ENCODE results near the gene SLC9A9. TPM values are rescaled to one million over a fixed set of nuclear protein-coding genes. Genes with fewer than 3 reads are reported as not detected.

Gene SLC9A9
- total RNA-seq, 4 donors from 2014 or later, result 10.1 to 27.2 (median 16.7) TPM

DNA sequence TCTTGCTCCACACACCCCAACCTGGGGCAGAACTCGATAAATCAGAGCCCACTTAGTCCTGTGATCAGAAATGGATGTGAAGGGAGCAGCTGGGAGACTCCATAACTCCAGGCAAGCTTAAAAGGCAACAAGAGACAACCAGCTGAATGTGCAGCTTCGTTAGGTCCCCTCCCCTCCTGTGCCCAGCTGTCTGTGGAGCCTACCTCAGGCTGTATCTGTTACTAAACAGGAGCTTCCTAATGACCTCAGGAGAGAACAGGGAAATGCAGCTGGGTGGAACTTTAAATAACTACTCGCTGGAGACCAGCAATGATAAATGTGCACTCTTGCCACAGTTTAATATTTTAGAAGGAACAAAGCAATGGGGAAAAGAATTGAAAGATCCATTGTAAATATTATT lies 25.9 kb downstream of the SLC9A9 start:
- TF ChIP-seq, protein P1, sequence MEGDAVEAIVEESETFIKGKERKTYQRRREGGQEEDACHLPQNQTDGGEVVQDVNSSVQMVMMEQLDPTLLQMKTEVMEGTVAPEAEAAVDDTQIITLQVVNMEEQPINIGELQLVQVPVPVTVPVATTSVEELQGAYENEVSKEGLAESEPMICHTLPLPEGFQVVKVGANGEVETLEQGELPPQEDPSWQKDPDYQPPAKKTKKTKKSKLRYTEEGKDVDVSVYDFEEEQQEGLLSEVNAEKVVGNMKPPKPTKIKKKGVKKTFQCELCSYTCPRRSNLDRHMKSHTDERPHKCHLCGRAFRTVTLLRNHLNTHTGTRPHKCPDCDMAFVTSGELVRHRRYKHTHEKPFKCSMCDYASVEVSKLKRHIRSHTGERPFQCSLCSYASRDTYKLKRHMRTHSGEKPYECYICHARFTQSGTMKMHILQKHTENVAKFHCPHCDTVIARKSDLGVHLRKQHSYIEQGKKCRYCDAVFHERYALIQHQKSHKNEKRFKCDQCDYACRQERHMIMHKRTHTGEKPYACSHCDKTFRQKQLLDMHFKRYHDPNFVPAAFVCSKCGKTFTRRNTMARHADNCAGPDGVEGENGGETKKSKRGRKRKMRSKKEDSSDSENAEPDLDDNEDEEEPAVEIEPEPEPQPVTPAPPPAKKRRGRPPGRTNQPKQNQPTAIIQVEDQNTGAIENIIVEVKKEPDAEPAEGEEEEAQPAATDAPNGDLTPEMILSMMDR (IDR thresholded peaks at IDR 0.05), result no peak
- no peak for TF ChIP-seq EP300 (IDR thresholded peaks at IDR 0.05)
- TF ChIP-seq POLR2A (IDR thresholded peaks at IDR 0.05), result no peak
- TF ChIP-seq POLR2AphosphoS5 (IDR thresholded peaks at IDR 0.05), result no peak
- no peaks in the 10 kb centered on the region for H3K9me3 ChIP-seq
- ATAC-seq, result peak; percentile 64
- no peak overlapping the region for H3K4me3 ChIP-seq
- no peaks in the 10 kb centered on the region for H3K27me3 ChIP-seq
- no peaks in the 10 kb centered on the region for H3K36me3 ChIP-seq
- peak overlapping the region in 3 of 4 donors; percentile 27 to 51 (median 50) for H3K27ac ChIP-seq
- H3K4me1 ChIP-seq, result peaks cover 0 to 49% (median 4%) of the 10 kb centered on the region in 3 donors
- WGBS, 2 donors (ENCODE audit: low coverage in 1 of 2), result 49% methylated on average over 3 of the region's 3 CpGs; no CpG with 5 or more reads in 1 of the 2 donors

DNA sequence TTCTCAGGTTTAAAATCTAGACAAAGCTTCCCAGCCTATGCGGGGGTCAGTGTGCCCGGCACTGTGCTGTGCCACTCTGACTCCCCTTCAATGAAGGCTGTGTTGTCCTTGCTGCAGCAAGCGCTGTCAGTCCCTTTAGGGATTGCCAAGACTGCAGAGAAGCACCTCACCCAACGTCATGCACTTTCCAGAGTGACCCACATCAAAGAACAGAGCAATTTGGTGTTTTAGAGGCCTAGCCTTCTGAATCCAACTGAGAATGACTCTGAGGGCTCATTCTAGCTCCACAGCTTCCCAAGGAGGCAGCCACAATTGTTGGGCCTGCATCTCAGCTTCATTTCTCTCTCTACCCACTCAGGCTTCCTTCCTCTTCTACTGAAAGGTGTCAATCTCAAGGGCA lies 26.4 kb downstream of the SLC9A9 start:
- Histone ChIP-seq H3K27ac (peak overlapping the region in 2 of 4 donors; percentile 50 to 51), H3K4me1 (peaks cover 0 to 49% (median 4%) of the 10 kb centered on the region in 3 donors), H3K27me3 (no peaks in the 10 kb centered on the region), H3K4me3 (no peak overlapping the region), H3K9me3 (no peaks in the 10 kb centered on the region), H3K36me3 (no peaks in the 10 kb centered on the region)
- TF ChIP-seq, protein P1 (IDR thresholded peaks at IDR 0.05), result no peak
- TF ChIP-seq POLR2AphosphoS5 (IDR thresholded peaks at IDR 0.05) (no peak), POLR2A (IDR thresholded peaks at IDR 0.05) (no peak), EP300 (IDR thresholded peaks at IDR 0.05) (no peak)
- 80% methylated on average over 1 of the region's 4 CpGs; no CpG with 5 or more reads in 1 of the 2 donors for WGBS, 2 donors (ENCODE audit: low coverage in 1 of 2)
- no peak for ATAC-seq

DNA sequence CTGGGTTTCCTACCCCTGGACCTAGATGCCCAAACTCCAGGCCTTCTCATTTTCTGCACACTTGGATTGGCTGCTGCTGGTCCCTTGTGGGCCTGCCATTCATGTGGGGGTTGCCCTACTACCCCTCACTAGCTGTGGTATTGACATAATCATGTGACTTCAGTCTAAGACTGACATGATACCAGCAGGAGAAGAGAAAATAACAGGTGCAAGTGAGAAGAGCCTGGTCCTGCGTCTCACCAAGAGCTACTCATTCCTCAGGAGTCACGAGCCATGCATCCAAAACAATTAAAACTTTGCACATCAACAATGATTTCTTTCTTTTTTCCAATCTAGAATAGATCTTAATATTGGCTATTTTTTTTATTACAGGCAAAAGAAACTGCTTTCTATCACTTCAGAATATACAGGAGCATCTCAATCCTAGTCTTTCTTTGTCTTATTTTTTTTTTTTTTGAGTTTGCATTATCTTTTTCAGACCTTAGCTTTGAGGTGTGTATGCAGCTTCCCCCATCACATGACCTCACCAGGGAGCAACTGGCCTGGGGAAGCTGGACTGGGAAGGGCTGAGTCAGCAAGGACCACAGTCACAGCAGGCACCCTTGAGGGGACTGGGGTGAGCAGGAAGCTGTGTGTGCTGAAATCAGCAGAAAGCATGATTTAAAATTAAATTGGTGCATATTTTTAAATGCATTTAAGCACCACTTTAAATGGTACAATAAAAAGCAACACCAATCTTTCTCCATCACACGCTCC lies 27.6 kb downstream of the SLC9A9 start:
- Histone ChIP-seq H3K27ac (no peak overlapping the region), H3K27me3 (no peaks in the 10 kb centered on the region), H3K36me3 (no peaks in the 10 kb centered on the region), H3K9me3 (no peaks in the 10 kb centered on the region), H3K4me1 (peaks cover 0 to 44% (median 4%) of the 10 kb centered on the region in 3 donors), H3K4me3 (no peak overlapping the region)
- TF ChIP-seq POLR2A (IDR thresholded peaks at IDR 0.05), result no peak
- no peak for TF ChIP-seq EP300 (IDR thresholded peaks at IDR 0.05)
- no peak for TF ChIP-seq POLR2AphosphoS5 (IDR thresholded peaks at IDR 0.05)
- TF ChIP-seq, protein P1 (IDR thresholded peaks at IDR 0.05), result no peak
- WGBS, 2 donors (ENCODE audit: low coverage in 1 of 2), result 50 to 78% methylated on average over 3 of the region's 3 CpGs
- ATAC-seq, result no peak

DNA sequence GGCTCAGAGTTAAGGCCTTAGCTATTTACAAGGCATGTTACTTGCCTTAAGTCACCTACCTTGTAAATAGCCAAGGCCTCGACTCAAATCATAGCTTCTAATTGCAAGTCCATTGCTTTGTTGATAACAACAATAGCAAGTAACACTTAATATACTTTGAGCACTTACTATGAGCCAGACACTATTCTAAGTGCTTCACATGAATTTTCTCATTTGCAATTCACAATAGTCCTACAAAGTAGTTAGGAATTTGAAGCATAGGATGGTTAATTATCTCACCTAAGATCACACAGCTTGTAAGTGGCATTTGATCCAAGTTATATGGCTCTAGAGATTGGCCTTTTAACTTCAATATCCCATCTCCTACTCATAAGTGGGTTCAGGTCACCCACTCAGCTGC lies 28.4 kb downstream of the SLC9A9 start:
- no peak for ATAC-seq
- TF ChIP-seq, protein P1 (IDR thresholded peaks at IDR 0.05), result no peak
- TF ChIP-seq POLR2A (IDR thresholded peaks at IDR 0.05) (no peak), POLR2AphosphoS5 (IDR thresholded peaks at IDR 0.05) (no peak), EP300 (IDR thresholded peaks at IDR 0.05) (no peak)
- no peaks in the 10 kb centered on the region for H3K36me3 ChIP-seq
- H3K9me3 ChIP-seq, result no peaks in the 10 kb centered on the region
- no peak overlapping the region for H3K4me3 ChIP-seq
- H3K27me3 ChIP-seq, result no peaks in the 10 kb centered on the region
- H3K4me1 ChIP-seq, result peaks cover 0 to 37% (median 4%) of the 10 kb centered on the region in 3 donors
- H3K27ac ChIP-seq, result no peak overlapping the region
- 94% methylated on average over 1 of the region's 1 CpG; no CpG with 5 or more reads in 1 of the 2 donors for WGBS, 2 donors (ENCODE audit: low coverage in 1 of 2)

DNA sequence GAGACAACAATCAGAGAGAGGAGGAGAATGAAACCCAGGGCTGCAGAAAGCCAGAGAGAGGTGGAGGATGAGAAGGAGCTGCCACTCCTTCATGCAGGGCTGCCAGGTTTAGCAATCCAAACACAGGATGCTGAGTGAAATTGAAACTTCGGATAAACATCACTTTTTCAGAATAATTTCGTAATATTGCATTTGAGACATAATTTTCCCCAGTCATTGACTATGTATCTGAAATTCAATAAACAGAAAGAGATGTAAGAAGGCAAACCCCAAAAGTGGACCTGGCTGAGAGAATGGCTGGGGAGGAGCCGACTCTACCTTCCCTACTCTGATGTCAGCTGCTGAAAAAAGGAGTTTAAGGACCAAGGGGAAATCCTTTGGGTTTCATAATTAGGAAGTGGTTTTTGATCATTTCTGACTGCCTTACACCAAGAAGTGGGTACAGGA lies 33.8 kb downstream of the SLC9A9 start:
- Histone ChIP-seq H3K9me3 (no peaks in the 10 kb centered on the region), H3K27me3 (no peaks in the 10 kb centered on the region), H3K27ac (peak overlapping the region; percentile 47 to 51 (median 48)), H3K4me3 (no peak overlapping the region), H3K4me1 (peaks cover 2 to 41% (median 20%) of the 10 kb centered on the region in 3 donors), H3K36me3 (no peaks in the 10 kb centered on the region)
- TF ChIP-seq, protein P1 (IDR thresholded peaks at IDR 0.05), result no peak
- no peak for TF ChIP-seq EP300 (IDR thresholded peaks at IDR 0.05)
- no peak for TF ChIP-seq POLR2AphosphoS5 (IDR thresholded peaks at IDR 0.05)
- no peak for TF ChIP-seq POLR2A (IDR thresholded peaks at IDR 0.05)
- 83 to 87% methylated on average over 1 to 3 of the region's 3 CpGs for WGBS, 2 donors (ENCODE audit: low coverage in 1 of 2)
- peak; percentile 69 for ATAC-seq

All from gastroesophageal sphincter (tissue), 4 donors.